GM19324 (cell line): Measurements from ENCODE around the gene SNAI3.

Experiments used
- ATAC-seq: cut with Tn5 transposase; IDR thresholded peaks from one replicate; pipeline ENCODE4 v1.9.1; 2021; ENCODE audit warnings: mild to moderate bottlenecking, moderate library complexity; ENCODE audit not compliant: unreplicated experiment, low FRiP score

The SNAI3 gene

GRCh38 chr16:88686439-88687253 is at the start of gene SNAI3:
SNAI3 (minus strand) TSS chr16:88686507; CDS start chr16:88686406, 101 bp downstream.
- ATAC-seq: peak; percentile 73

- ATAC-seq: no peak
Measured at GRCh38 chr16:88736088-88736487, 49.8 kb upstream of the SNAI3 start.

GRCh38 chr16:88735616-88736015 is 49.3 kb upstream of the SNAI3 start:
- no peak for ATAC-seq

GRCh38 chr16:88735121-88735520 is 48.8 kb upstream of the SNAI3 start:
- no peak for ATAC-seq

GRCh38 chr16:88734361-88734728 is 48.0 kb upstream of the SNAI3 start:
- no peak for ATAC-seq

GRCh38 chr16:88733630-88734360 is 47.5 kb upstream of the SNAI3 start:
- ATAC-seq: no peak

GRCh38 chr16:88732961-88733294 is 46.6 kb upstream of the SNAI3 start:
- ATAC-seq: no peak

GRCh38 chr16:88732172-88732960 is 46.1 kb upstream of the SNAI3 start:
- no peak for ATAC-seq

GRCh38 chr16:88731699-88732098 is 45.4 kb upstream of the SNAI3 start:
- ATAC-seq: no peak

- no peak for ATAC-seq
Measured at GRCh38 chr16:88730632-88731607, 44.6 kb upstream of the SNAI3 start.

GRCh38 chr16:88727871-88728270 is 41.6 kb upstream of the SNAI3 start:
- no peak for ATAC-seq

- no peak for ATAC-seq
Measured at GRCh38 chr16:88726981-88727380, 40.7 kb upstream of the SNAI3 start.

- ATAC-seq: no peak
Measured at GRCh38 chr16:88726408-88726749, 40.1 kb upstream of the SNAI3 start.

GRCh38 chr16:88725609-88726407 is 39.5 kb upstream of the SNAI3 start:
- ATAC-seq: no peak

GRCh38 chr16:88724855-88725555 is 38.7 kb upstream of the SNAI3 start:
- no peak for ATAC-seq

GRCh38 chr16:88723911-88724310 is 37.6 kb upstream of the SNAI3 start:
- ATAC-seq: no peak

GRCh38 chr16:88723507-88723887 is 37.2 kb upstream of the SNAI3 start:
- no peak for ATAC-seq

GRCh38 chr16:88722784-88723506 is 36.6 kb upstream of the SNAI3 start:
- ATAC-seq: no peak
